ENCODE measurements around the gene FOXF2.

DNA sequence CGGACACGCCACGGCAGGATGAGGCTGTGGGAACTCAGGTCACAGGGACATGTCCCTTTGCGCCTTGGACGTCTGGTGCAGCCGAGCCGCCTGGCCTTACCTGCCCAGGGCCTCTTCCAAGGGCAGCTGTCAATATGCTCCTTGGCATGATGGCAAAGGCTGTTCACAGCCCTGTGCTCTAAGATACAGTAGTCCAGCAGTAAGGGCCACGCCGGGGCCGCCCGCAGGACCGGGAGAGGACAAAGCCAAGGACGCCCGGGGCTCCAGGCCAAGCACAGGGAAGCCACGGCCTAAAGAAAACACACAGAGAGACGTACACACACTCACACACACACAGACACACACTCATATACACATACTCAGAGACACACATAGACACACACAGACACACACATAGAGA is 13.0 kb downstream of the FOXF2 start:
- TF ChIP-seq, protein P1, sequence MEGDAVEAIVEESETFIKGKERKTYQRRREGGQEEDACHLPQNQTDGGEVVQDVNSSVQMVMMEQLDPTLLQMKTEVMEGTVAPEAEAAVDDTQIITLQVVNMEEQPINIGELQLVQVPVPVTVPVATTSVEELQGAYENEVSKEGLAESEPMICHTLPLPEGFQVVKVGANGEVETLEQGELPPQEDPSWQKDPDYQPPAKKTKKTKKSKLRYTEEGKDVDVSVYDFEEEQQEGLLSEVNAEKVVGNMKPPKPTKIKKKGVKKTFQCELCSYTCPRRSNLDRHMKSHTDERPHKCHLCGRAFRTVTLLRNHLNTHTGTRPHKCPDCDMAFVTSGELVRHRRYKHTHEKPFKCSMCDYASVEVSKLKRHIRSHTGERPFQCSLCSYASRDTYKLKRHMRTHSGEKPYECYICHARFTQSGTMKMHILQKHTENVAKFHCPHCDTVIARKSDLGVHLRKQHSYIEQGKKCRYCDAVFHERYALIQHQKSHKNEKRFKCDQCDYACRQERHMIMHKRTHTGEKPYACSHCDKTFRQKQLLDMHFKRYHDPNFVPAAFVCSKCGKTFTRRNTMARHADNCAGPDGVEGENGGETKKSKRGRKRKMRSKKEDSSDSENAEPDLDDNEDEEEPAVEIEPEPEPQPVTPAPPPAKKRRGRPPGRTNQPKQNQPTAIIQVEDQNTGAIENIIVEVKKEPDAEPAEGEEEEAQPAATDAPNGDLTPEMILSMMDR (conservative IDR thresholded peaks at IDR 0.05; ENCODE audit: low read length), result no peak
- no peak for TF ChIP-seq EZH2phosphoT487 (IDR thresholded peaks at IDR 0.05; ENCODE audit: borderline replicate concordance)
